ENCODE data around the gene BBX. TPM values are rescaled to one million over a fixed set of nuclear protein-coding genes. Genes with fewer than 3 reads are reported as not detected.

BBX gene
- total and polyA plus RNA-seq, 12 donors, result 4.6 to 49.8 (median 38.0) TPM

GRCh38 chr3:107619549-107619948 is 96.8 kb downstream of the BBX start:
- no peak for TF ChIP-seq CTCF (IDR thresholded peaks at IDR 0.05)
- Histone ChIP-seq H3K4me3 (no peak overlapping the region), H3K9me3 (peaks cover 0 to 7% (median 0%) of the 10 kb centered on the region in 11 donors), H3K27ac (no peak overlapping the region), H3K27me3 (no peaks in the 10 kb centered on the region), H3K4me1 (peaks cover 0 to 30% (median 7%) of the 10 kb centered on the region in 9 donors), H3K36me3 (no peaks in the 10 kb centered on the region)
- intact Hi-C loops (cut with DNase I), result no loop called here
- WGBS, 2 donors, result 88% methylated on average over 2 of the region's 2 CpGs
- DNase-seq (no peak), ATAC-seq (no peak)

GRCh38 chr3:107620534-107620933 is 97.8 kb downstream of the BBX start:
- H3K4me1 ChIP-seq, result peaks cover 0 to 30% (median 7%) of the 10 kb centered on the region in 9 donors
- DNase-seq (no peak), ATAC-seq (peak in 2 of 8 donors; percentile 22 to 47)
- H3K27me3 ChIP-seq, result no peaks in the 10 kb centered on the region
- intact Hi-C loops (cut with DNase I), result no loop called here
- no peak for TF ChIP-seq CTCF (IDR thresholded peaks at IDR 0.05)
- no peak overlapping the region for H3K27ac ChIP-seq
- H3K4me3 ChIP-seq, result no peak overlapping the region
- 79 to 100% methylated on average over 3 of the region's 3 CpGs for WGBS, 2 donors
- H3K9me3 ChIP-seq, result peaks cover 0 to 7% (median 0%) of the 10 kb centered on the region in 11 donors
- H3K36me3 ChIP-seq, result no peaks in the 10 kb centered on the region

- Histone ChIP-seq H3K27me3 (no peaks in the 10 kb centered on the region), H3K9me3 (peaks cover 0 to 7% (median 0%) of the 10 kb centered on the region in 11 donors), H3K4me3 (no peak overlapping the region), H3K36me3 (no peaks in the 10 kb centered on the region), H3K4me1 (peaks cover 0 to 30% (median 7%) of the 10 kb centered on the region in 9 donors), H3K27ac (no peak overlapping the region)
- ATAC-seq, result peak in 1 of 8 donors; percentile 52
- 63 to 79% methylated on average over 3 of the region's 3 CpGs for WGBS, 2 donors
- intact Hi-C loops (cut with DNase I), result no loop called here
- no peak for DNase-seq
- no peak for TF ChIP-seq CTCF (IDR thresholded peaks at IDR 0.05)
Measured at GRCh38 chr3:107621465-107621864, 98.7 kb downstream of the BBX start.

- Histone ChIP-seq H3K27ac (no peak overlapping the region), H3K4me1 (peaks cover 0 to 27% (median 3%) of the 10 kb centered on the region in 9 donors), H3K27me3 (no peaks in the 10 kb centered on the region), H3K9me3 (no peaks in the 10 kb centered on the region), H3K36me3 (no peaks in the 10 kb centered on the region), H3K4me3 (no peak overlapping the region)
- DNase-seq (no peak), ATAC-seq (no peak)
- TF ChIP-seq CTCF (IDR thresholded peaks at IDR 0.05), result no peak
- intact Hi-C loops (cut with DNase I), result no loop called here
Measured at GRCh38 chr3:107627962-107628542, 105.3 kb downstream of the BBX start.
